ENCODE results near the gene NGLY1. TPM values are rescaled to one million over a fixed set of nuclear protein-coding genes. Genes with fewer than 3 reads are reported as not detected.

NGLY1 gene
- total RNA-seq, 1 donor from 2014 or later = 28.0 TPM

GRCh38 chr3:25674670-25675069 lies 108.6 kb downstream of the NGLY1 start:
- H3K4me1 Mint-ChIP-seq (ENCODE audit: low read depth, unreplicated experiment) = no peaks in the 10 kb centered on the region
- peaks cover 4% of the 10 kb centered on the region for H3K9me3 Mint-ChIP-seq (ENCODE audit: unreplicated experiment)
- H3K27ac Mint-ChIP-seq (ENCODE audit: unreplicated experiment) = no peak overlapping the region
- TF ChIP-seq, protein P1, sequence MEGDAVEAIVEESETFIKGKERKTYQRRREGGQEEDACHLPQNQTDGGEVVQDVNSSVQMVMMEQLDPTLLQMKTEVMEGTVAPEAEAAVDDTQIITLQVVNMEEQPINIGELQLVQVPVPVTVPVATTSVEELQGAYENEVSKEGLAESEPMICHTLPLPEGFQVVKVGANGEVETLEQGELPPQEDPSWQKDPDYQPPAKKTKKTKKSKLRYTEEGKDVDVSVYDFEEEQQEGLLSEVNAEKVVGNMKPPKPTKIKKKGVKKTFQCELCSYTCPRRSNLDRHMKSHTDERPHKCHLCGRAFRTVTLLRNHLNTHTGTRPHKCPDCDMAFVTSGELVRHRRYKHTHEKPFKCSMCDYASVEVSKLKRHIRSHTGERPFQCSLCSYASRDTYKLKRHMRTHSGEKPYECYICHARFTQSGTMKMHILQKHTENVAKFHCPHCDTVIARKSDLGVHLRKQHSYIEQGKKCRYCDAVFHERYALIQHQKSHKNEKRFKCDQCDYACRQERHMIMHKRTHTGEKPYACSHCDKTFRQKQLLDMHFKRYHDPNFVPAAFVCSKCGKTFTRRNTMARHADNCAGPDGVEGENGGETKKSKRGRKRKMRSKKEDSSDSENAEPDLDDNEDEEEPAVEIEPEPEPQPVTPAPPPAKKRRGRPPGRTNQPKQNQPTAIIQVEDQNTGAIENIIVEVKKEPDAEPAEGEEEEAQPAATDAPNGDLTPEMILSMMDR (IDR thresholded peaks at IDR 0.05; ENCODE audit: partially characterized antibody, unreplicated experiment) = no peak
- no peaks in the 10 kb centered on the region for H3K27me3 Mint-ChIP-seq (ENCODE audit: unreplicated experiment)
- H3K36me3 Mint-ChIP-seq (ENCODE audit: unreplicated experiment) = no peaks in the 10 kb centered on the region
- no peak overlapping the region for H3K4me3 Mint-ChIP-seq (ENCODE audit: unreplicated experiment)
- peak; percentile 28 for DNase-seq

- Mint-ChIP-seq H3K27ac (ENCODE audit: unreplicated experiment) (no peak overlapping the region), H3K4me3 (ENCODE audit: unreplicated experiment) (no peak overlapping the region), H3K27me3 (ENCODE audit: unreplicated experiment) (no peaks in the 10 kb centered on the region), H3K9me3 (ENCODE audit: unreplicated experiment) (peaks cover 4% of the 10 kb centered on the region), H3K4me1 (ENCODE audit: low read depth, unreplicated experiment) (no peaks in the 10 kb centered on the region), H3K36me3 (ENCODE audit: unreplicated experiment) (no peaks in the 10 kb centered on the region)
- TF ChIP-seq, protein P1 (IDR thresholded peaks at IDR 0.05; ENCODE audit: partially characterized antibody, unreplicated experiment) = no peak
- no peak for DNase-seq
Measured at GRCh38 chr3:25673738-25674298, 109.4 kb downstream of the NGLY1 start.

Other genes starting within 250 kb of the NGLY1 start
- 250 TPM for gene TOP2B, start 118.5 kb downstream of the NGLY1 start, total RNA-seq (ENCODE audit: unreplicated experiment)
- 9.3 TPM for gene OXSM, start 6.6 kb upstream of the NGLY1 start, total RNA-seq (ENCODE audit: unreplicated experiment)